OCI-LY1 (cell line): ENCODE results near the gene NFX1.

Experiments used
- H2AFZ ChIP-seq: fragments of 200-600 bp; sonication (generic), shearing (Covaris generic); 2 replicates; pipeline ENCODE4 v1.6.0; 2014; ENCODE audit warnings: antibody characterized with exemption, mild to moderate bottlenecking, low read length
- H3F3A ChIP-seq: fragments of 200-600 bp; sonication (generic), shearing (Covaris generic); 2 replicates; pipeline ENCODE4 v1.6.0; 2014; ENCODE audit warnings: mild to moderate bottlenecking, antibody characterized with exemption, low read length, moderate library complexity; ENCODE audit not compliant: insufficient read depth
- H3K27ac ChIP-seq: fragments of 200-600 bp; sonication (generic); 2 replicates; pipeline ENCODE4 v1.5.1; 2014; ENCODE audit warnings: low read length, mixed run types, mild to moderate bottlenecking, low read depth; ENCODE audit not compliant: poor library complexity, severe bottlenecking
- H3K27me3 ChIP-seq: fragments of 200-600 bp; sonication (generic); 2 replicates; pipeline ENCODE4 v1.6.0; 2014; ENCODE audit warnings: antibody characterized with exemption, mild to moderate bottlenecking, low read length, moderate library complexity; ENCODE audit not compliant: insufficient read depth
- H3K36me3 ChIP-seq: fragments of 200-600 bp; sonication (generic); 2 replicates; pipeline ENCODE4 v1.6.1; 2014; ENCODE audit warnings: mild to moderate bottlenecking, antibody characterized with exemption, low read length, moderate library complexity, mixed read lengths; ENCODE audit not compliant: insufficient read depth
- H3K4me1 ChIP-seq: fragments of 200-600 bp; sonication (generic); 2 replicates; pipeline ENCODE4 v1.5.1; 2014; ENCODE audit warnings: mild to moderate bottlenecking, low read length, moderate library complexity; ENCODE audit not compliant: insufficient read depth, severe bottlenecking
- H3K4me2 ChIP-seq: fragments of 200-600 bp; sonication (generic), shearing (Covaris generic); 2 replicates; pipeline ENCODE4 v1.6.1; 2014; ENCODE audit warnings: low read length
- H3K4me3 ChIP-seq: fragments of 200-600 bp; sonication (generic); 2 replicates; pipeline ENCODE4 v1.5.1; 2014; ENCODE audit warnings: low read length, low read depth, mild to moderate bottlenecking, mixed read lengths; ENCODE audit not compliant: poor library complexity, severe bottlenecking
- H3K79me2 ChIP-seq: fragments of 200-600 bp; shearing (Covaris generic); 2 replicates; pipeline ENCODE4 v1.6.1; 2016; ENCODE audit warnings: mixed run types, low read length, mixed read lengths; ENCODE audit not compliant: insufficient read depth
- H3K9ac ChIP-seq: fragments of 200-600 bp; sonication (generic), shearing (Covaris generic); 2 replicates; pipeline ENCODE4 v1.6.1; 2014; ENCODE audit warnings: mild to moderate bottlenecking, low read length, mixed read lengths
- H3K9me2 ChIP-seq: fragments of 200-600 bp; sonication (generic), shearing (Covaris generic); 2 replicates; pipeline ENCODE4 v1.6.1; 2014; ENCODE audit warnings: low read depth, mild to moderate bottlenecking, low read length, mixed read lengths
- H3K9me3 ChIP-seq: fragments of 200-600 bp; shearing (Covaris generic); 2 replicates; pipeline ENCODE4 v1.6.1; 2014; ENCODE audit warnings: low read length, mixed read lengths
- H4K20me1 ChIP-seq: fragments of 200-600 bp; sonication (generic), shearing (Covaris generic); 2 replicates; pipeline ENCODE4 v1.6.0; 2016; ENCODE audit warnings: mild to moderate bottlenecking, low read length; ENCODE audit not compliant: insufficient read depth
- EZH2 ChIP-seq: fragments of 200-600 bp; sonication (generic), shearing (Covaris generic); IDR thresholded peaks from 2 replicates; pipeline ENCODE4 v1.8.0; 2017; ENCODE audit warnings: borderline replicate concordance, mixed run types, mild to moderate bottlenecking, antibody characterized with exemption, low read length, moderate library complexity, mixed read lengths
- TF ChIP-seq, protein P1 (sequence below): fragments of 200-600 bp; sonication (generic), shearing (Covaris generic); IDR thresholded peaks from 2 replicates; pipeline ENCODE4 v1.5.1; 2017; ENCODE audit warnings: mild to moderate bottlenecking, antibody characterized with exemption, low read length, moderate library complexity, mixed read lengths

NFX1 gene

DNA sequence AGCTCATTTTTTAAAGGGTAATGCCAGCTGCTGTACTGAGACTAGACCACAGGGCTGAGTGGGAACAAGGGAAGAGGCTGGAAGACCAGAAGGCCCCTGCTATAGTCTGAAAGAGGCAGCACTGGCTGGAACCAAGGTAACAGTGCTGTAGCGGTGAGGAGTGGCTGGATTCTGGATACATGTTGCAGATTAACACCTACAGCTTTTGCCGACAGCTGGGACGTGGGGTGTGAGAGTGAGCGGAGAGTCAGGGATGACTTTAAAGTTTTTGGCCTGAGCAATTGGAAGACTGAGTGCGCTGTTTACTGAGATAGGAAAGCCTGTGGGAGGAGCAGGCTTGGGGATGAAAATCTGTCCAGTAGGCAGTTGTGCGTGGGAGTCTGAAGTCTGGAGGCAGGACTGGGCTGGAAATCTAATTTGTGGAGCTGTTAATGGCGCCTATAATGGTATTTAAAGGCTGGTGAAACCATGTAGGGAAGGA is 85.6 kb downstream of the NFX1 start:
- Histone ChIP-seq H3K4me1 (no peaks in the 10 kb centered on the region), H3K79me2 (no peaks in the 10 kb centered on the region), H3K9me2 (no peaks in the 10 kb centered on the region), H3K27ac (no peak overlapping the region), H3K9ac (no peak overlapping the region), H3F3A (no peaks in the 10 kb centered on the region), H3K4me3 (no peak overlapping the region), H3K9me3 (no peaks in the 10 kb centered on the region), H4K20me1 (no peaks in the 10 kb centered on the region), H3K4me2 (no peak overlapping the region), H2AFZ (no peak overlapping the region), H3K27me3 (no peaks in the 10 kb centered on the region), H3K36me3 (peaks cover 11% of the 10 kb centered on the region; the same call in 1 of the 2 replicates)
- TF ChIP-seq, protein P1, sequence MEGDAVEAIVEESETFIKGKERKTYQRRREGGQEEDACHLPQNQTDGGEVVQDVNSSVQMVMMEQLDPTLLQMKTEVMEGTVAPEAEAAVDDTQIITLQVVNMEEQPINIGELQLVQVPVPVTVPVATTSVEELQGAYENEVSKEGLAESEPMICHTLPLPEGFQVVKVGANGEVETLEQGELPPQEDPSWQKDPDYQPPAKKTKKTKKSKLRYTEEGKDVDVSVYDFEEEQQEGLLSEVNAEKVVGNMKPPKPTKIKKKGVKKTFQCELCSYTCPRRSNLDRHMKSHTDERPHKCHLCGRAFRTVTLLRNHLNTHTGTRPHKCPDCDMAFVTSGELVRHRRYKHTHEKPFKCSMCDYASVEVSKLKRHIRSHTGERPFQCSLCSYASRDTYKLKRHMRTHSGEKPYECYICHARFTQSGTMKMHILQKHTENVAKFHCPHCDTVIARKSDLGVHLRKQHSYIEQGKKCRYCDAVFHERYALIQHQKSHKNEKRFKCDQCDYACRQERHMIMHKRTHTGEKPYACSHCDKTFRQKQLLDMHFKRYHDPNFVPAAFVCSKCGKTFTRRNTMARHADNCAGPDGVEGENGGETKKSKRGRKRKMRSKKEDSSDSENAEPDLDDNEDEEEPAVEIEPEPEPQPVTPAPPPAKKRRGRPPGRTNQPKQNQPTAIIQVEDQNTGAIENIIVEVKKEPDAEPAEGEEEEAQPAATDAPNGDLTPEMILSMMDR = no peak
- no peak for TF ChIP-seq EZH2

- Histone ChIP-seq H3K4me3 (no peak overlapping the region), H3K4me2 (no peak overlapping the region), H3K79me2 (no peaks in the 10 kb centered on the region), H4K20me1 (no peaks in the 10 kb centered on the region), H3K27me3 (no peaks in the 10 kb centered on the region), H2AFZ (no peak overlapping the region), H3K9me3 (no peaks in the 10 kb centered on the region), H3K9ac (no peak overlapping the region), H3K27ac (no peak overlapping the region), H3K36me3 (no peaks in the 10 kb centered on the region; the same call in 1 of the 2 replicates), H3K4me1 (no peaks in the 10 kb centered on the region), H3K9me2 (no peaks in the 10 kb centered on the region), H3F3A (no peaks in the 10 kb centered on the region)
- TF ChIP-seq, protein P1 = no peak
- no peak for TF ChIP-seq EZH2
Measured at GRCh38 chr9:33377089-33377715, 86.9 kb downstream of the NFX1 start.

DNA sequence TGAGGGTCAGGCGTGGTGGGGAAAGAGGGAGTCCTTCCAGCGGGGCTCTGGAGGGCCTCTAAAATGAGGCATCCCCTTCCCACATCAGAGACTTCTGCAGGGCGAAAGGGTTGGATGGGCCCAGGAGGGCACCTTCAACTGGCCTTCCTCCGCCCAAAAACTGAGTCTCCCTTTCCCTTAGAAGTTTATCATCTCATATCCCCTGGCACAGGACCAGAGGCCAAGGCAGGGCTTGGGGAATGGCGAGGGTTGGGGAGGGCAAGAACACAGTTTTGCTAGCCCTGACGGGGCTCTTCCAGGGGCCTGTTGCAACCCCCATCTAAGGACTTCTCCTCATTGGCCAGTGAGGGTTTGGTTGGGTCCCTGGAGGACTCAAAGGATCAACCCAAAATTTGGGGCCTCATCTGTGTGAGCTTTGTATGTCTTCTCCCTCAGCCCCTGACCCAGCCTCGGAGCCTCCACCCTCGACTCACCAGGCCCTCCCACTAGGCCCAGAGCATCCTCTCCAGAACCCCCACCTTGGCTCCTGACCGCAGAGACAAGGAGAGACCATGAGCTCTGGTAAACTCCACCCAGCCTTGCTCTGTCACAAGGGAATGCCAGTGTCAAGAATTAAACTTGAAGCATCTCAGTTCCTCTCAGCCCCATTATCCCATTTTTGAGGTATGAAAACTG is 87.9 kb downstream of the NFX1 start:
- Histone ChIP-seq H3K79me2 (no peaks in the 10 kb centered on the region), H3K9ac (no peak overlapping the region), H3K4me2 (no peak overlapping the region), H2AFZ (no peak overlapping the region), H3K9me2 (no peaks in the 10 kb centered on the region), H3K9me3 (no peaks in the 10 kb centered on the region), H3K4me3 (no peak overlapping the region), H3F3A (no peaks in the 10 kb centered on the region), H3K27me3 (no peaks in the 10 kb centered on the region), H3K27ac (no peak overlapping the region), H3K36me3 (no peaks in the 10 kb centered on the region), H4K20me1 (no peaks in the 10 kb centered on the region), H3K4me1 (no peaks in the 10 kb centered on the region)
- TF ChIP-seq EZH2 = no peak
- TF ChIP-seq, protein P1 = no peak
